ENCODE data around the gene TCTN1.
"Not testable (repeated sequence)": the region's sequence is repeated elsewhere in the genome, so short reads cannot be mapped to it uniquely, and the experiment has no call there.

Gene TCTN1

GRCh38 chr12:110587102-110587501 lies 26.8 kb upstream of the TCTN1 start:
- not testable (repeated sequence) for DNase-seq

- no peak for DNase-seq
Measured at GRCh38 chr12:110590059-110590458, 23.9 kb upstream of the TCTN1 start.

GRCh38 chr12:110590806-110591326 lies 23.1 kb upstream of the TCTN1 start:
- no peak for DNase-seq

- no peak for DNase-seq
Measured at GRCh38 chr12:110591451-110592051, 22.4 kb upstream of the TCTN1 start.

- no peak for DNase-seq
Measured at GRCh38 chr12:110592078-110592477, 21.9 kb upstream of the TCTN1 start.

- DNase-seq: not testable (repeated sequence)
Measured at GRCh38 chr12:110592919-110593318, 21.0 kb upstream of the TCTN1 start.

- DNase-seq: no peak
Measured at GRCh38 chr12:110597885-110598284, 16.0 kb upstream of the TCTN1 start.

GRCh38 chr12:110599334-110599733 lies 14.6 kb upstream of the TCTN1 start:
- no peak for DNase-seq

- DNase-seq: no peak
Measured at GRCh38 chr12:110600254-110600653, 13.7 kb upstream of the TCTN1 start.

- not testable (repeated sequence) for DNase-seq
Measured at GRCh38 chr12:110602085-110602814, 11.7 kb upstream of the TCTN1 start.

GRCh38 chr12:110606253-110606611 lies 7.7 kb upstream of the TCTN1 start:
- DNase-seq: no peak

- no peak for DNase-seq
Measured at GRCh38 chr12:110613071-110613770, 708 bp upstream of the TCTN1 start.

- DNase-seq: no peak
Measured at GRCh38 chr12:110615171-110615570, 1.2 kb downstream of the TCTN1 start.

- DNase-seq: no peak
Measured at GRCh38 chr12:110616471-110617115, 2.7 kb downstream of the TCTN1 start.

GRCh38 chr12:110619534-110619953 lies 5.6 kb downstream of the TCTN1 start:
- DNase-seq: no peak

GRCh38 chr12:110622582-110622981 lies 8.7 kb downstream of the TCTN1 start:
- DNase-seq: no peak

GRCh38 chr12:110627500-110628195 lies 13.7 kb downstream of the TCTN1 start:
- no peak for DNase-seq

GRCh38 chr12:110635055-110635454 lies 21.1 kb downstream of the TCTN1 start:
- DNase-seq: no peak

GRCh38 chr12:110636516-110636915 lies 22.6 kb downstream of the TCTN1 start:
- DNase-seq: no peak

- no peak for DNase-seq
Measured at GRCh38 chr12:110637869-110638441, 24.0 kb downstream of the TCTN1 start.

GRCh38 chr12:110638796-110639195 lies 24.9 kb downstream of the TCTN1 start:
- no peak for DNase-seq
